HG02870 (cell line): ENCODE data around the gene GGCX.
"Not testable (repeated sequence)": the region's sequence is repeated elsewhere in the genome, so short reads cannot be mapped to it uniquely, and the experiment has no call there.

Experiments
- ATAC-seq: cut with Tn5 transposase; IDR thresholded peaks from one replicate; pipeline ENCODE4 v1.9.1; 2021; ENCODE audit warnings: mild to moderate bottlenecking, moderate library complexity; ENCODE audit not compliant: unreplicated experiment

The GGCX gene

GRCh38 chr2:85577063-85577385 lies 15.7 kb upstream of the GGCX start:
- no peak for ATAC-seq

DNA sequence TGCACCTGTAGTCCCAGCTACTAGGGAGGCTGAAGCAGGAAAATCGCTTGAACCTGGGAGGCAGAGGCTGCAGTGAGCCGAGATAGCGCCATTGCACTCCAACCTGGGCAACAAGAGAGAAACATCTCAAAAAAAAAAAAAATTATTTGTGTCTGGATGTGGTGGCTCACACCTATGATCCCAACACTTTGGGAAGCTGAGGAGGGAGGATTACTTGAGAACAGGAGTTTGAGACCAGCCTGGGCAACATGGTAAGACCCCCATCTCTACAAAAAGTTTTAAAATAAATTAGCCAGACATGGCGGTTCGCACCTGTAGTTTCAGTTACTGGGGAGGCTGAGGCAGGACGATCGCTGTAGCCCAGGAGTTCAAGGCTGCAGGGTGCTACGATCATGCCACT lies 14.4 kb upstream of the GGCX start:
- no peak for ATAC-seq

DNA sequence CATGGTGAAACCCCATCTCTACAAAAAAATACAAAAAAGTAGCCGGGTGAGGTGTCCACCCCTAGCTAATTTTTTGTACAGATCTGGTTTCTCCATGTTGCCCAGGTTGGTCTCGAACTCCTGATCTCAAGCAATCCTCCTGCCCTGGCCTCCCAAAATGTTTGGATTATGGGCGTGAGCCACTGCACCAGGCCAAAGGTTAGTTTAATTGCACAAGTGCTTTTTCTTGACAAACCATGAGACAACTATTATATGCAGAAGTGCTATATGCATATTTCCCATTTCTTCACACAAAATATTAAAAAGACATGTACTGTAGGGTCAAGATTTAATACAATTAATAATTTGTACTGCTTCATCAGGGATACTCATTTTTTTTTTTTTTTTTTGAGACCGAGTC lies 5.0 kb upstream of the GGCX start:
- no peak for ATAC-seq

DNA sequence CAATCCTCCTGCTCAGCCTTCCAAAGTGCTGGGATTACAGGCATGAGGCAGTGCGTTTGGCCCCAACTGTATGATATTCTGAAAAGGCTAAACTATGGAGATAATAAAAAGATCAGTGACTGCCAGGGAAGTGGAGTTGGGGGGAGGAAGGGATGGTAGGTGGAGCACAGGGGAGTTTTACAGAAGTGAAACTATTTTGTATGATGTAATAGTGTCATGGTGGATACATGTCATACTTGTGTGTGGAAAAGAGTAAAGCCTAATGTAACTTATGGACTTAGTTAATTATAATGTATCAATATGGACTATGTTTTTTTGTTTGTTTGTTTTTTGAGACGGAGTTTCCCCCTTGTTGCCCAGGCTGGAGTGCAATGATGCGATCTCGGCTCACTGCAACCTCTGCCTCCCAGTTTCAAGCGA lies 2.9 kb upstream of the GGCX start:
- no peak for ATAC-seq

DNA sequence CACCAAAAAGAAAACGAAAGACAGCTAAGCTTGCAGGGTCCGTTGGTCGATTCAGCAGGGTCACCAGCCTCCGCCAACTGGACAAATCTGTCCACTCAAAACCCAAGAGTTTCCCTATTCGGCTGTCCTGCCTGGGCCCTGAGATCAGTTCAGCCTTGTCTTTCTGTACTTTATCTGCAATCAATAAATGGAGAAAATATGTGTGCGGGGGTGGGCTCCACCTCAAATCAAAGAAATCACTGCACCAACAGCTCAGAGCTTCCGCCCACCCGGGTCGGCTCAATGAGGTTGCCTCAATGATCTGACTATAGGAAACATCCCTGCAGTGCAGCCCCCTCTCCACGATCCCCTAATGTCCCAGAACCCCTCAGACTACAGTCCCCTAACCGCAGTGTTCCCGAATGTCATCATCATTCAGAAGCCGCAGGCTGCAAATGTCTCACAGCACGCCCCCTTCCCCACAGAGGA lies 447 bp downstream of the GGCX start:
- ATAC-seq = peak; percentile 18

DNA sequence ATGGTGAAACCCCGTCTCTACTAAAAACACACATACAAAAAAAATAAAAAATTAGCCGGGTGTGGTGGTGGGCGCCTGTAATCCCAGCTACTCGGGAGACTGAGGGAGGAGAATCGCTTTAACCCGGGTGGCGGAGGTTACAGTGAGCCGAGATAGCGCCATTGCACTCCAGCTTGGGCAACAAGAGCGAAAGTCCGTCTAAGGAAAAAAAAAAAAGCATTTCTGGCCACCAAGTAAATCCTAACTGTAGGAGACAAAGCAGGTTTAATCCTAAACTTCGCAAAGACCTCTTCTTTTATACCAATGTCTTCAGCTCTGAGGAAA lies 928 bp downstream of the GGCX start:
- not testable (repeated sequence) for ATAC-seq

- no peak for ATAC-seq
Observed at GRCh38 chr2:85558160-85558559, 3.1 kb downstream of the GGCX start.

DNA sequence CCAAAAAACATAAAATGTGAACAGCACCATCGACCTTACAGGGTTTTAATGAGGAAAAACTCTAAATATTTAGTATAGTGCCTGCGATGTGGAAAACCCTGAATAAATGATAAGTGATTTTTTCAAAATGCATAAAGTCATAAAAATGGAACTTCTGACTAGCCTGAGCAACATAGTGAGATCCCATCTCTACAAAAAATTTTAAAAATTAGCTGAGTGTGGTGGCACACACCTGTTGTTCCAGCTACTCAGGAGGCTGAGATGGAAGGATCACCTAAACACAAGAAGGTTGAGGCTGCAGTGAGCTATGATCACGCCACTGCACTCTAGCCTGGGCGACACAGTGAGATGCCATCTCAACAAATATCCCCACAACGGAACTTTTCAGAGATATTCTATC lies 4.2 kb downstream of the GGCX start:
- no peak for ATAC-seq

GRCh38 chr2:85554980-85555612 lies 6.2 kb downstream of the GGCX start:
- no peak for ATAC-seq

DNA sequence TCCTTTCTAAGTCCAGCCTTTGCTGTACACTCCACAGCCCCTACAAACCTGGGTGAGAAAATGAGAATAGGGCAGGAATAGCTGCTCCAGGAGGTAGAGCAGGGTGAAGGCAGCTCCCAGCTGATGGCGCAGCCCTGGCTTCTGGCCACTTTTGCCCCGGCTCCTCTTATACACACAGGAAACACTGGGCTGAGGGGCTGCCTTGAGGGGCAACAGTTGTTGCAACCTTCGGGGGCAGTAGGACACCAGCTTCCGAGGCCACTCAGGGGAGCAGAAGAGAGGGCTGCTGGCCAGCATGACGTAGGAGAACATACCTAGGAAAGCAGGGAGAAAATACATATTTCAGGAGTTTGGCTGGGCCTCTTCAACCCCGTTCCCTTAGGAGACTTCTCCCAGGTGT lies 8.1 kb downstream of the GGCX start:
- ATAC-seq = no peak

DNA sequence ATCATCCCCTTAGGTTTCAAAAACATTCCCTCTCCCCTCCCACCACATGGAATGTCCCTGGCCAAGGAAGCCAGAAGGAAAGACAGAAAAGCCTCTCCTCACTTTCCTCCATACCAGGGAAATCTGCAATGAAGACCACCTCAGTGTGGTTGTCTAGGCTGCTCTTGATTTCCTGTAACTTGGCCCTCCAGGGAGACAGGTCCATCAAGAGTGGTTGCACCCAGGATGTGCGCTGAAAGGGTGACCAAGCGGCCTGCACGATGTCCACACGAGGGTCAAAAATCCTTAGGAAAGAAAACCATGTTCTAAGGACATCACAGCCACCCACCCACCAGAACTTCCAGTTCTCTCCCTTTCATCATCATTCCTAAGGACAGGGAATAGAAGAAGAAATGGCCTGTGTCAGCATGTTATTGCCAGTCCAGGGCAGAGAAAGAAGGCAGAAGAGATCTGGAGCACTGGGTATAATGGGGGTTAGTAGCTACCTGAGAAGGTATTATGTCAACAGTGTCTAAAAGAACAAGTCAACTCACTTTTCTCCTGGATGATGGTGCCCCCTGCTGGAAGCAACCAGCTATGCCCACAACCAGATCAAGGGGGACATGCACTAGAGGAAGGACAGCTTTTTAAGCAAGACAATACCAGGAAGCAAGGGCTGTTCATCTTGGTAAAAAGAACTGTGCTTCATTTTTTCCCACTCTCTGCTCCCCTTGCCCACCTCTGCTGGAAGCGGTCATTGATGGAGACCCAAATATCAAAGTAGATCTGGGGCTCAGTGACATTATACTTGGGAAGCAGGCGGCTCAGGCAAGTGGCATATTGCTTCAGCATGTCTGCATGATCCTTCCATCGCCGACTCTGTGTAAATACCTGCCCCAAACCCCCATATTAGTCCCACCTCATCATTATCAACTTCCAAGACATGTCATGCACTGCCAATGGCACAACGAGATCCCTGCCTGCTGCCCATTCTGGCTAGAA lies 9.3 kb downstream of the GGCX start:
- no peak for ATAC-seq

GRCh38 chr2:85550486-85550885 lies 10.8 kb downstream of the GGCX start:
- ATAC-seq = no peak

GRCh38 chr2:85549826-85550225 lies 11.5 kb downstream of the GGCX start:
- ATAC-seq = no peak

GRCh38 chr2:85549095-85549494 lies 12.2 kb downstream of the GGCX start:
- ATAC-seq = no peak

- no peak for ATAC-seq
Observed at GRCh38 chr2:85548608-85548900, 12.7 kb downstream of the GGCX start.

DNA sequence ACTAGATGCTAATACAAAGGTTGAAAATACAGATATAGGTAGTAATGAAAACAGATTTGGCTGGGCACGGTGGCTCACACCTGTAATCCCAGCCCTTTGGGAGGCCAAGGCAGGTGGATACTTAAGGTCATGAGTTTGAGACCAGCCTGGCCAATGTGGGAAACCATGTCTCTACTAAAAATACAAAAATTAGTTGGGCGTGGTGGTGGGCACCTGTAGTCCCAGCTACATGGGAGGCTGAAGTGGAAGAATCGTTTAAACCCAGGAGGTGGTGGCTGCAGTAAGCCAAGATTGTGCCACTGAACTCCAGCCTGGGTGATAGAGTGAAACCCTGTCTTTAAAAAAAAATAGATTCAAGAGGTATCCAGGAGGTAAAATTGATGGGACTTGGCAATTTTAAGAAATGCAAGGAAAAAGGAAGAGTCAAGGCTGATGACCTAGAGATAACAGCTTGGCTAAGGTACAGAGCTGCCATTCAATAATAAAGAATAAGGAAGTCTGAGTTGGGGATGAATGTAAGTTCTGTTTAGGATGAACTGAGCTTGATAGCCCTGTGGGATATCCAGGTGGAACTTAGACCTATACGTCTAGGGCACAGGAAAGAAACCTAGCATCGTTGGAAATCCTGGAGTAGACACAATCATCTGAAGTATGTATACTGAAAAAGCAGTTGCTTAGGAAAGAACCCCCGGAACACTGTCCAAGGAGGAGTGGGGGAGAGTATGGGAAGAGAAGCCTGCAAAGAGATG lies 13.3 kb downstream of the GGCX start:
- no peak for ATAC-seq

DNA sequence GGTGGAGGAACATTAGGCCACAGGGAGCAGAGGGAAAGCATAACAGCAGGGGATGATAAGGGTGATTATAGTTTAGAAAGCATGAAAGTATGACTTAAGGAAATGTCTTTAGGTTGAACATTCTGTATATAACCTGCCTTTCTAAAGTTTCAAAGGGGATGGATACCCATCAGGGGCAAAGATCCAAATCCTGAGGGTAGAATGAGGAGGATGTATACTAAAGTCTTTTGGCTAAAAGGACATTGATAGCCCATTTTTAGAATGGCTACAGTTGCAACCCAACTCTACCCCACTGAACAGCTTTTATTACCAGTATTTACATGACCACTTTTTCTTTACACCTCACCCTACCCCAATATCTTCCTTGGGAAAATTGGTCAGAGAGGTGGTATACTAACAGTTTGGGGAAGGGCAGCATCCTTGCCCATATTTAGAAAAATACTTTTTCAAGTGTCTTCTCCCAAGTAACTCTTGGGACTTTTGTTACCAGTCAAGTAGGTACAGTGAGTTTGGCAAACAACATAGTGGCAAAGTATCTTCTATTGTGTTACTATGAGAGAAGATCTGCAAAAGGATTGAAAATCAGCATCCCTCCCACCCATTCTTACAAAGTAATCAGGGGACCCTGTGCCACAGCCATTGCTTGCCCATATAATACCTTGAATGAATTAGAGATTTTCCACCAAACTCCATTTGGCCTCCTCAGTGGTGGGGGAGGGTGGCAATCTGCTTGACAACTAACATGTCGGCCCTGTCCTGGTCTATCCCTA lies 14.0 kb downstream of the GGCX start:
- ATAC-seq = no peak

DNA sequence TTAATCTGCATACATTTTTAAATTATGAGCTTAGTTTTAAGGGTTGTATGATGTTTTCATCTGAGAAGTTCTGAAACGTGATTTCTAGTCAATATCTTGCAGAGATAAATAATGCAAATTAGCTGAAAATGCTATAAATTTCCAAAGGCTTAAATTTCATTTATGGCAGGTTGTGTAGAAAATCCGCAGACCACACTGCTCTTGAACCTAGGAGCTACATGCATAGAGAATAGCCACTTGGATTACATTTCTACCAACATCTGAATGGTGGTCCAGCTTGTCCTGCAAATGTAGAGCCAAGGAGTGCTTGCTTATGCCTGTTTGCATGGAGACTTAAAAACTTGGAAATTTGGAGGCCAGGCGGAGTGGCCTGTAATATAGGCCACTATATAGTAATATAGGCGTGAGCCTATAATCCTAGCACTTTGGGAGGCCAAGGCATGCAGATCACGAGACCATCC lies 15.5 kb downstream of the GGCX start:
- ATAC-seq = no peak

DNA sequence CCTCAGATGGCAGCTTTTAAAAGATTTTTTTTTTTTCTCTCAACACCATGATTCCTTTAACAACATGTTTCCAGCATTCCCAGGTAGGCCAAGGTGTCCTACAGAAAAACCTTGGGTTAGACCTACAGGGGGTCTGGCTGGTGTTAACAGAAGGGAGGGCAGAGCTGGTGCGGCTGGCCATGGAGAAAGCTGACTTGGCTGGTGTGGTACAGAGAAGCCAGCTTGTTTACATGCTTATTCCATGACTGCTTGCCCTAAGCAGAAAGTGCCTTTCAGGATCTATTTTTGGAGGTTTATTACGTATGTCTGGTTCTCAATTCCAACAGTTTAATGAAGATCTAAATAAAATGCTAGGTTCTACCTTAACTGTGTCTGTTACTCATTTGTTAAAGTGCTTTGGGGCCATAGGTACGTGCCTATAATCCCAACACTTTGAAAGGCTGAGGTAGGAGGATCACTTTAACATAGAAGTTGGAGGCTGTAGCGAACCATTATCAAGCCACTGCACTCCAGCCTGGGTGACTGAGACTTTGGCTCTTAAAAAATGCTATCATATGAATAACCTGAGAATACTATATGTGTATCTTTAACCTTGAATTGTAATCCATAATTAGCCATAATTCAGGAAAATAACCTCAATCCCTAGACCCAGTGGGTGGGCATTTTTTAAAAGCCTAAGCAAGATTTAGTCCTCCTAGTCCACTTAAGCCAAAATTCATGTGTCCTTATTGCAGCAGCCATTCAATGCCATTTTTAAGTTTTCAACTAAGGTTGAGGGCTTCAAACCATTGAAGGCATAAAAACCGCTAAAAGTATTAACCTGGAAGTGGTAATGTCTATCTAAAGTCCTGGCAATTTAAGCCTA lies 16.1 kb downstream of the GGCX start:
- not testable (repeated sequence) for ATAC-seq

DNA sequence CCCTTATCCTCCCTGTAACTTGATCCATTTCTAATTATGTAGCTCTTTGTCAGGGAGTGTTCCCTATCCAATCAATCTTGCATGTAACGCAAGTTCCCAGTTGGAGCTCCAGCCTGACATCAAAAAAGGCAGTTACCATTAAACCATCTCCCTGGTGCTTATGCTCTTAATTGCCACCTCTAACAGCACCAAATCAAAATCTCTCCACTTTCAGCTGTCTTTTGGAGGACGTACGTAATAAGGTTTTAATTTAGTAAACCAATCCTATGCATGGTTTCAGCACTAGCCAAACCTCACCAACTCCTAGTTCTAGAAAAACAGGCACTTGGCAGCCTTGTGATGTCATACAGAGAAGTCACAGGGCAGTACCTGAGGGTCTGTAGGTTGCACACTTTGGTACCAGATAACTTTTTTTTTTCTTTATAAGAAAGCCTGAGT lies 17.0 kb downstream of the GGCX start:
- ATAC-seq = not testable (repeated sequence)
